Subcutaneous adipose tissue (tissue), 4 donors: ENCODE measurements around the gene GRIA1. TPM values are rescaled to one million over a fixed set of nuclear protein-coding genes. Genes with fewer than 3 reads are reported as not detected.

Source experiments
- CTCF ChIP-seq: fragments of 450-650 bp; IDR thresholded peaks from one replicate; pipeline ENCODE4 v1.5.1; 2016; ENCODE audit warnings: low read depth, mild to moderate bottlenecking, control low read depth, antibody characterized with exemption, moderate library complexity
- total RNA-seq, 4 donors: library from RNA; depleted of rRNA; stranded (reverse); fragments of >200 nt; gene quantifications; one replicate each; pipeline ENCODE4 v1.1.0, GENCODE V29; 2016

GRIA1 gene
- total RNA-seq, 4 donors from 2014 or later = 0.44 to 2.4 (median 2.0) TPM; not detected in 1

- no peak for TF ChIP-seq CTCF
Observed at GRCh38 chr5:153777681-153778581, 287.5 kb downstream of the GRIA1 start.

DNA sequence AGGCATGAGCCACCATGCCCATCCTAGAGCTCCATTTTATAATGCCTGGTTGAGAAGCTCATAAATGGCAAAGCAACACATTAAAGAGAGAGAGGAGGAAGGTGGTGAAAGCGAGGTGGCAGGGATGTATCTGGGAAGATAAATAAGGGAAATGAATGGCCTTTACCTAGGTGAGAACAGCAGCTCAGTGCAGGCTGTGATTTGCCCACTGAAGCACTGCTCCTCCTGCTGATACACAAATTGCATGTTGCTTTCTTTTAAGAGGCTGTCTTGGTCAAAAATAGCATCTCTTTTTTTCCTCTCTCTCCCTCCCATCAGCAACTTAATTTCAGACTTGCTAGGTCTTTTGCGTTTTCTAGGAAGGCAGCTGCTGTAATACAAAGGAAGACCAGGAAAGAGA is 289.4 kb downstream of the GRIA1 start:
- no peak for TF ChIP-seq CTCF

DNA sequence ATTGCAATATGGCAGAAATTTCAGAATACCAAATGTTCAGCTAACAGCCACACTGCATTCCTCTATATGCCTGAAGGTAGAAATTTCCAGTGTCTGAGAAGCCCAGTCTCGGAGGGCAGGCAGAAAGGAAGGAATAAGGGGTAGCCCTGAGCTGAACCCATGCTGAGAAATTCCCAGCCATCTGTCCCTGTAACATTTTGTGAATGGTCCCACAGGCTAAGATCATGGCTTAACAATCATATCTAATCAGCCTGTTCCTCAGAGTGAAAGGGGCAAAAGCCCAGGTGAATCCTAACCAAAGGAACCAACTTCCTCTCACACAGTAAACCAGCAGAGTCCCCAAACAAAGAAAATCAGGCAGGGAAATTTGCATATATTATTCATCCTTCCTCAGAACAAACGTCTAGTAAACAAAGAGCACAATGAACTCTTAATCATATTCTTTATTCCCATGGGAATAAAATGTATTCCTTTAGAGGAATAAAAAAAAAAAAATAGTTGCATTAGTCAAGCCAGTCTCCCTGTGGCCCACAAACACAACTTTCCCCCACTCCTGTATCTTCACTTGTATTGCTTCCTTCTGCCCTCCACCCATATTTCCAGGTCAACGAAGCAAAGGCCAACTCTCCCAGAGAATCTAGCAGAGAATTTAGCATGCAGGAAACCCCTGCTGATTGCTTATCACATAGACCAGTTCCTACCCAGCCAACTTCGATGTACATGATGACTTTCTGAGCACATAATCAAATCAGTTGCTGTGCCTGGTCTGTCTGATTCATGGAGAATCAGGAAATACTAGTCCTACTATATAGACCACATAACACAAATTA is 290.6 kb downstream of the GRIA1 start:
- no peak for TF ChIP-seq CTCF

DNA sequence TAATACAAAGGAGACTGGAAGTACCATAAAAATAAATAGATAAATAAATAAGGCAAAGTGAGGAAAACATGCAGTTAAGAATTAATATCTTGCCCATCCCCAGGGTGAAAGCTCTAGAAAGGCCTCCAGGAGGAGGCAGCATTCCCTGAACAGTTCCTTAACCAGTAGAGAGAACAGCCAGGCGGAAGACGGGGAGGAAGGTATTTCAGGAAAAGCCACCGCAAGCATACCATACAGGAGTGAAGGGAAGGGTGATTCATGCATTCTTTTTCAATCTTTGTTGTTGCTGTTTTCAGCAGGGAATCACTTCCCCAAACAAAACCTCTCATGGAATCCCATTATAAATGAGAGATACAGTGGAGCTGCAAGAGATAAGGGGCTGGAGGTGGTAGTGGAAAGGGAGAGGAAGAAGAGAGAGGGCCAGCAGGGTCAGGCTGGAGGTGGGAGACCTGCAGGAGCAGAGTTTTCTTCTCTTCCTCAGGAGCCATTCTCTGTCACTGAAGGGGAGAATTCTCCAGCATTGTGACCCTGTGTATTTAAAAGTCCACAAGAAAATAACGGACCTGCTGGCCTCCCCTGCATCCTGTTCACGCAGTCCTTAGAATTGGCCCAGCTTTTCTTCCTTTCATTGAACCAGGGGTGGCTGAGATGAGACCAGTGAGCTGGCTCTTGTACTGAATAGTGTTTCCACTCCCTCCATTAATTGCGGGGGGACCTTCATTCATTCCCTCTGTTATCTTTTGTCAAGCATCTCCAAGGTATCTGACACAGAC is 292.3 kb downstream of the GRIA1 start:
- no peak for TF ChIP-seq CTCF

DNA sequence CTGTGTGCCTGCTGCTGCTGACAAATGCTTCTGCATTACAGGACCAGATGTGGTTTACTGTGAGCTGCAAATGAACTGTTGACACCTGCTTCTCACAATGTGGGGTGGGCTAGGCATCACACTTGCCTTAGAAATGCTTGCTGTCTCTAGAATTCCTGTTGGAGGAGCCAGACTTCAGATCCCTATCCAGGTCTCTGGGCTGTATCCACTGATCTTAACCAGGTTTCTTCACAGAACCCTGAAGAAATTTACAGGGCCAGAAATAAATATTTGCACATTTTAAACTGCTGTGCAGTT is 292.8 kb downstream of the GRIA1 start:
- TF ChIP-seq CTCF = no peak

GRCh38 chr5:153784277-153784676 is 293.8 kb downstream of the GRIA1 start:
- TF ChIP-seq CTCF = no peak
